ENCODE data around the gene KLHL4.
"Not testable (repeated sequence)": the region's sequence is repeated elsewhere in the genome, so short reads cannot be mapped to it uniquely, and the experiment has no call there.

The KLHL4 gene

DNA sequence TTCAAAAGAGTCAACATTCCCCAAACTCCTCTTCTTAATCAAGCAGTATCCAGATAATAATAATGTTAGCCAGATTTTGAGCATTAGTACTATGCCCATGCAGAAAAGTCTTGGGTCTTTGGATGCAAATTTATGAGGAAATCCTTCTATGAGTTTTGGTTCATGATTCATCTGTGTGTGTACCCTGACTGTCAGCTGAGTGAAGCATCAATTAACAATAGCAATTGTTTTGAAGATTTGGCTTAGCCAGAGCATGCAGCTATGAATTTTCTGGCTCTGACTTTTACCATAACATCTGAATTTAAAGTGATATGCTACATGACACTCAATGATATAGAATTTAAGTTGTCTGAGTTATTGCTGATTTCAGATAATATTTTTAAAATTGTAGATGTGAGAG is 145.8 kb downstream of the KLHL4 start:
- DNase-seq, result no peak

DNA sequence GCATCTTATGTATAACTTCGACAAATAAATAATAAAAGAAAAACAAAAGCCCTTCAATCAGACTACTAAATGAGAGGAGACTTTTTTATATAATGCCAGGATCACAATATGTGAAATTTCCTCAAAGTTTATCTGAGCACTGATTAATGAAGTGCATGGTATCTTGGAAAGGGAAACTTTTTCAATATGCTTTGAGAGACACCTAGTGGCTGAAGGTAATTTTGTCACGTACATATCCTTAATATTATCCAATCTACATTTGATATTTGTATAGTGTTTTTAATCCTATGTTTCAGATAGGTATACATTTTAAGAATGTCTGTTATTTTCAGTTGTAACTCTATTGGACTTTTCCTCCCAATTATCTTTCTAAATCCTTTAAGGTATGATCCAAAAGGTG is 146.8 kb downstream of the KLHL4 start:
- no peak for DNase-seq

DNA sequence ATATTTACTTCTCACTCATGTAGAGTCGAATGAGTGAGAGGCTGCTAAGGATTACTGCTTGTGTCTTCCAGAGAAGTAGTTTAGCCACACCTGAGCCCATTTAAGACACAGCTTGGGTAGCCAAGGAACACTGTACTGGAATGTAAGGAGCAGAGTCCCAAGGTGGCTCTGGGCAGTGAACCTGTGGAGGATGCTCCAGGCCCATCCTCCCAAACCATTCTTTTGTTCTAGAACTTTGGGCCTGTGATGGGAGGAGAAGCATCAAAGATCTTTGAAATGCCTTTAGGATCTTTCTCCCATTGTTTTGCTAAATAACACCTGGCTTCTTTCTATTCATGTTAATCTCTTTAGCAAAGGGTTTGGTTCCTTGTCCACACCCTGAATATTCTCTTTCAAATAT is 162.2 kb downstream of the KLHL4 start:
- DNase-seq, result no peak

DNA sequence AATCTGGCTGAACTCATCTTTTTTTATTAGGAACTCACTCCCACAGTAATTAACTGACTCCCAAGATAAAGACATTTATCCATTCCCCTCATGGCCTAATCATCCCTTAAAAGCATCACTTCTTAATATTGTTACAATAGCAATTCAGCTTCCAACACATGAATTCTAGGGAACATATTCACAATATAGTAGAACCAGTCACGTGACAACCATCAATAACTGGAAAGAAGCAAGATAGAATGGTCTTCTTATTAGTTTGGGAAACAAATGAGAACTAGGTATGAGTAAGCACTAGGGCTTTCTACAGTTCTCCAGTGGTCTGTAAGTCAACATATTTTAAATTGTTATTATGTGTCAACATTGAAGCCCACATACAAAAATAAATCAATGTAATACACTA is 170.1 kb downstream of the KLHL4 start:
- DNase-seq, result no peak

DNA sequence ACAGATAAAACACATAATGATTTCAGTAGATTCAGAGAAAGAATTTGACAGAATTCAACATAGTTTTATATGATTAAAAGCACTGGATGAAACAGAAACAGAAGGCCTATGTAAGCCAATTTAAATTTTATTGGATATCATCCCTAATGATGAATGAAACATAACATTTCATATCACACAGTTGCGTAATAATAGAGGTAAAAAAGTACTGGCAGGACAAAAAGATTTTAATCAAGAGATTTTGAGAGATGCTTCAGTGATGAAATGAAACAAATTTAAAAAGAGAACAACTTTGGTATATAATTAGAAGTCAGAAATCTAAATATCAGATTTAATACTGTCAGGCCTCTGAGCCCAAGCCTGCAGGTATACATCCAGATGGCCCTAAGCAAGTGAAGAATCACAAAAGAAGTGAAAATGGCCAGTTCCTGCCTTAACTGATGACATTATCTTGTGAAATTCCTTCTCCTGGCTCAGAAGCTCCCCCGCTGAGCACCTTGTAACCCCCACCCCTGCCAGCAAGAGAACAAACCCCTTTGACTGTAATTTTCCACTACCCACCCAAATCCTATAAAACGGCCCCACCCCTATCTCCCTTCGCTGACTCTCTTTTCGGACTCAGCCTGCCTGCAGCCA is 170.6 kb downstream of the KLHL4 start:
- DNase-seq, result not testable (repeated sequence)

DNA sequence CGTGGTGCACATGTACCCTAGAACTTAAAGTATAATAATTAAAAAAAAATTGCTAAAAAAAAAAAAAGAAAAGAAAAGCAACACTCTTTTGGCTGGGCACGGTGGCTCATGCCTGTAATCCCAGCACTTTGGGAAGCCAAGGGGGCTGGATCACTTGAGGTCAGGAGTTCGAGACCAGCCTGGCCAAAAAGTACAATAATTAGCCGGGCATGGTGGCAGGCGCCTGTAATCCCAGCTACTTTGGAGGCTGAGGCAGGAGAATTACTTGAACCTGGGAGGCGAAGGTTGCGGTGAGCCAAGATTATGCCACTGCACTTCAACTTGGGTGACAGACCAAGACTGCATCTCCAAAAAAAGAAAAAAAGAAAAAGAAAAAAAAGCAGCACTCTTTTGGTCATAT is 171.6 kb downstream of the KLHL4 start:
- DNase-seq, result not testable (repeated sequence)

DNA sequence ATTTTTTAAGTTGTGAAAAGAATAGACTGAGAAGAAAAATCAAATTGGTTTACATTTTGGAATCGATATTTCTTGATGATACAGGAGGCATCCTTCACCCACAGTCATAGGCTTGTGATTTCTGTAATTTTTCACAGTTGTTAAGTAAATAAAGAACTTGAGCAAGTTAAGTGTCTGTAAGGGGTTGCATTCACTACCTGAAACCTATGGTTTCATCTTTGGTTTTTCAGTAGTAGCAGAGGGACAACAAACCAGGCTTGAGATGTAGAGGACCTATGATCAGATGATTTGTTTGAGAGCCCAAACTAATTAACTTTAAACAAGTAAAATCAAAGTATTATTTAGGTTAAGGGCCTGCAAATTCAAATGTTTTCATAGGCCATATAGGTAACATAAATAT is 175.6 kb downstream of the KLHL4 start:
- no peak for DNase-seq

DNA sequence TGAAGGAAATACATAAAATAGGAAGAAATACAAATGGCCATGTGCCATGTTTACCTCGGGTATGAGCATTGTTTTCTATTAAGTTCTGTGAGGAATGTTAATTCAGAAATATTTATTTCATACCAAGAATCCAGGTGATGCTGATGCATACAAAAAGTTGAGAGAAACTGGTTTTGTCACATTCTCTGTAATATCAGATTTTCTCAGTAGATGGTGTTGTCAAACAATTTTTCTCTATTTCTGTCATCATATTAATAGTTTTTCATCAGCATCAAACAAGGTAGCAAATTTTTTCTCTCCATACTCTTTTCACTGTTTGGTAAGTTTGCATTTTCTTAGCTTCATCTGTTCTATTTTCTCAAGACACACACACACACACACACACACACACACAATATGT is 179.8 kb downstream of the KLHL4 start:
- DNase-seq, result no peak

DNA sequence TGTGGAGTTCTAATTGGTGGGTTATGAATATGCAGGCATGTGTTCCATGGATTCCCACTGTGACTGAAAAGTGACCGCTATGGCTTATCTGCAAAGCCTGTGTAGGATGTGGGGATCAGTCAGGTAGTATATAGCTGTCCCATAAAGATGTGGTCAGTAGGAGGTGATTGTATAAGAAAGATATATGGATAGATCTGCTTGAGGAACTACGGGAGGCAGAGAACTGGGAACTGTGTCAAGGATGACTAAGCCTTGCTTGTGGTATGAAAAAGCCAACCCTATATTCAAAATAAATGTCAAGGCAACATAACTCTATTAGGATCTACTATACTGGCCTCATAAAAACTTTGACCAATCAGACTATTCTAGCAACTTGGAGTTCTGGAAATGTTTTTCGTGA is 185.2 kb downstream of the KLHL4 start:
- no peak for DNase-seq

DNA sequence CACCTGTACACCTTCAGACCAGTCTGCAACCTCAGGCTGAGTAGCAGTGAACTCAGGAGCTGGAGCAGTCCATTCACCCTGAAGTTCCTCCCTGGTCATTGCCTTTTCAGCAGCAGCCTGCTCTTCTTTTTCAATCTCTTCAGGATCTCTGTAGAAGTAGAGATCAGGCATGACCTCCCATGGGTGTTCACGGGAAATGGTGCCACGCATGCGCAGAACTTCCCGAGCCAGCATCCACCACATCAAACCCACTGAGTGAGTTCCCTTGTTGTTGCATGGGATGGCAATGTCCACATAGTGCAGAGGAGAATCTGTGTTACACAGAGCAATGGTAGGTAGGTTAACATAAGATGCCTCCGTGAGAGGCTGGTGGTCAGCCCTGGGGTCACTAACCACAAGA is 185.9 kb downstream of the KLHL4 start:
- not testable (repeated sequence) for DNase-seq

DNA sequence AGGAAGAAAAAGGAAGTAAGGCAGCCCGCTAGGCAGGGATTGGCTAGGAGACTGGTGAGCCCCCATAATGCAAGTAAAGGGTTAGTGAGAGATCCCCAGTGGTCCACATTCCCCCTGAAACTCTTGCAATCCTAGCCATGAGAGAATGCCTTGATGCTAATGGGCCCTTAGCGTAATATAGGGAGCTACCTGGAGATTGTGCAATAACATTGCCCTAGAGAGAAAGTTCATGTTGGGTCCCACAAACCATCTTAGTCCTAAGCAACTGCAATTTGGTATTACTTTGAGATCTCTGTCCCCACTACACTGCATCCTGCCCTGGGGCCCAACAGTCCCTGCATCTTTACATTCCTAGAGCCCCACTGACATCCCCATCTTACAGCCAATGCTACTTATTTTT is 188.5 kb downstream of the KLHL4 start:
- no peak for DNase-seq

DNA sequence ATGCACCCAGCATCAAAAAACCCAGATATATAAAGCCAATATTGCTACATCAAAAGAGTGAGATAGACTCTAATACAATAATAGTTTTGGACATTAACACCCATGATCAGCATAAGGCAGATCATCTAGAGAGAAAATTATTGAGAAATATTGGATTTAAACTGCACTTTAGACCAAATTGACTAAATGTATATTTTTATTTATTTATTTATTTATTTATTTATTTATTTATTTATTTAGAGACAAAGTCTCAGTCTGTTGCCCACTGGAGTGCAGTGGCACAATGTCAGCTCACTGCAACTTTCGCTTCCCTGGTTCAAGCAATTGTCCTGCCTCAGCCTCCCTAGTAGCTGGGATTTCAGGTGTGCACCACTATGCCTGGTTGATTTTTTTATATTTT is 193.0 kb downstream of the KLHL4 start:
- no peak for DNase-seq

All from NK-92 treated with Interleukin-12 subunit alpha and Interleukin-12 subunit beta, amount 100 ng/mL, for 24 hours (cell line).